Endometrial microvascular endothelial cells (primary cell): ENCODE measurements around the gene SALL3. TPM values are rescaled to one million over a fixed set of nuclear protein-coding genes. Genes with fewer than 3 reads are reported as not detected.

Experiments
- in situ Hi-C: cut with HindIII; loops from 2 replicates; pipeline ENCODE4 v1.10.0; 2017; ENCODE audit warnings: low sequenced_read_pairs, low pct_unique_long_range_greater_than_20kb; ENCODE audit errors: inconsistent ontology term
- total RNA-seq: library from RNA; depleted of rRNA; stranded (reverse); fragments of >200 nt; gene quantifications from one replicate; pipeline ENCODE4 v1.2.3, GENCODE V29; 2015; ENCODE audit errors: inconsistent ontology term

The SALL3 gene
- total RNA-seq, 1 donor from 2014 or later, result not detected

DNA sequence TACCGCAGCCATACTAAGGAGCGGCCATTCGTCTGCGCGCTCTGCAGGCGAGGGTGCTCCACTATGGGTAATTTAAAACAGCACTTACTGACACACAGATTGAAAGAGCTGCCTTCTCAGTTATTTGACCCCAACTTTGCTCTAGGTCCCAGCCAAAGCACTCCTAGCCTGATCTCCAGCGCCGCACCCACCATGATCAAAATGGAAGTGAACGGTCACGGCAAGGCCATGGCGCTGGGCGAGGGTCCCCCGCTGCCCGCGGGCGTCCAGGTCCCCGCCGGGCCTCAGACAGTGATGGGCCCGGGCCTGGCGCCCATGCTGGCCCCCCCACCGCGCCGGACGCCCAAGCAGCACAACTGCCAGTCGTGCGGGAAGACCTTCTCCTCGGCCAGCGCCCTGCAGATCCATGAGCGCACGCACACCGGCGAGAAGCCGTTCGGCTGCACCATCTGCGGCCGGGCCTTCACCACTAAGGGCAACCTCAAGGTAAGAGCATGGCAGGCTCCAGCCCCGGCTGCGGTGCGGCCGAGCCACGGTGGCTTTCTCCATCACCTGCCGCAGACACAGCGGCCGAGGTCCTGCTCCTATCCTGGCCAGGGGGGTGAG lies 15.5 kb downstream of the SALL3 start:
- in situ Hi-C loops, result no loop called here

DNA sequence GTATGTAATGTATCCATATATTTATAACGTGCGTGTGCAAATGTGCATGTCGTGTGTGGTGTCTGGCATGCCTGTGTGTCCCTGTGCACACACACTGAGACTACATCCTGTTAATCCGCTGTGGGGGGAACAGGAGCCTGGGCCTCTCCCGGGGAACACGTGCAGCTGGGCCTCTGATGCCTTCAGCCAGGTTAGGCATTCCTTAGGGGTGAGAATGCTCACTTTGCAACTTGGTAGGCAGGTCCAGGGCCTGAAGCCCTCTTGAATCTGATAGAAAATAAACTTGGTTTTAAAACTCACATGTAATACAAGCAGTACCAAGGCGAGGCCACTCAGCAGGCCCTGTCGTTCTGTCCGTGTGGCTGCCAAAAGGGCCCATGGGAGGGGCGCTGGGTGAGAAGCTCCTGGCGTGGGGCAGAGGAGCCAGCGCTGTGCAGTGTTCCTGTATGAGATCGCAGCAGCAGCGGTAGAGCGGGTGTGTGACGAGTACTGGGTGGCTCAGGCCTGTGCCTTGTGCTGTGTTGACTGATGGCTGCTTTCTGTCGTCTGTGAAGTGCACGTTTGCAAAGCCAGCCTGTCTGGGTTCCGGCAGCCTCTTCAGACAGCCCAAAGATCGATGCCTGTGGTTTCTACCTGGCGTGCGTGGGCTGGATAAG lies 16.2 kb downstream of the SALL3 start:
- in situ Hi-C loops, result no loop called here

DNA sequence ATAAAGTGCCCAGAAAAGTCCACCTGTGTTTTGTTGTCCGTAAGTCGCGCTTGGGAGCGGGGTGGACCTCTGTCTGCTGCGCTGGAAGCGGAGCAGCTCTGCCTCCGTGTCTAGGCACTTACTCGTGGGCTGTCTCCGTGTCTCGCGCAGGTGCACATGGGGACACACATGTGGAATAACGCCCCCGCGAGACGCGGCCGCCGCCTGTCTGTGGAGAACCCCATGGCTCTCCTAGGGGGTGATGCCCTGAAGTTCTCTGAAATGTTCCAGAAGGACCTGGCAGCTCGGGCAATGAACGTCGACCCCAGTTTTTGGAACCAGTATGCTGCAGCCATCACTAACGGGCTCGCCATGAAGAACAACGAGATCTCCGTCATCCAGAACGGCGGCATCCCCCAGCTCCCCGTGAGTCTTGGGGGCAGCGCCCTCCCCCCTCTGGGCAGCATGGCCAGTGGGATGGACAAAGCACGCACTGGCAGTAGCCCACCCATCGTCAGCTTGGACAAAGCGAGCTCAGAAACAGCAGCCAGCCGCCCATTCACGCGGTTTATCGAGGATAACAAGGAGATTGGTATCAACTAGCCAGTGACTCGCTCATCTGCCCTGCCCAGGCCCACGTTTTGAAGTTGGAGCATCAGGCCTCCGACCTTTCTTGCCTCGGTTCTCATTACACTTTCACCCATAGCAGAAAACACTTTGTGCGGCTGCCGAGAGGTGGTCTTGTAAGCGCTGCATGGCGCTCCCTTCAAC lies 17.3 kb downstream of the SALL3 start:
- in situ Hi-C loops, result no loop called here

DNA sequence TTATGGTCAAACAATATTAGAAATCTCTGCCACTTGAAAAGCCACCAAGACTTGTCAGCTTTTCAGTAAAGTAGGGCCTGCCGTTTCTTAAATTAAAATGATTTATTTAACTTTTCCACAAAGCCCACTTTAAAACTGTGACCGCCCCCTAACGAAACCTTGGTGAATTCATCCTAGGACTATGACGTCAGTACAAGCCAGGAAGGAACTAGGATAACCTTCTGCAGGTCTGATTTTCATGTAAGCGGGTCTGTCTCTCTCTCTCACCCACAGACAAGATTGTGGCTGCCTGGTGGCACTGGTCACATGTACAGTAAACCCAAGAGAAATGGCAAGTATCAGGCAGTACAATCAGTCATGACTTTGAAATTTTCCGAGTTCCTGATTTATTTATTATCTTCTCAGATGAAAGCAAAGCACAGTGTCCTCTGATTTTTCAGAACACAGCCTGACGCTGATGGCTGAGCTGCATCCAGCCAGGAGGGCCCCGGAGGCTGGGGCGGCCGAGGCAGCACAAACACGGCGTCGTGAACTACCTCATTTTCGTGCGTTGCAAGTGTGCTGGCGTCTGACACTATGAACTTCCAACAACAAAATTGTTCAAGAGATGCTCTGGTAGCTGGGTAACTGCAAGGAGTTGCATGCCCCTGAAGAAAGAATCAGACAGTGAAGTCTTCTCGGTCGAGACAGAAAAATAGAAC lies 18.9 kb downstream of the SALL3 start:
- in situ Hi-C loops, result no loop called here

DNA sequence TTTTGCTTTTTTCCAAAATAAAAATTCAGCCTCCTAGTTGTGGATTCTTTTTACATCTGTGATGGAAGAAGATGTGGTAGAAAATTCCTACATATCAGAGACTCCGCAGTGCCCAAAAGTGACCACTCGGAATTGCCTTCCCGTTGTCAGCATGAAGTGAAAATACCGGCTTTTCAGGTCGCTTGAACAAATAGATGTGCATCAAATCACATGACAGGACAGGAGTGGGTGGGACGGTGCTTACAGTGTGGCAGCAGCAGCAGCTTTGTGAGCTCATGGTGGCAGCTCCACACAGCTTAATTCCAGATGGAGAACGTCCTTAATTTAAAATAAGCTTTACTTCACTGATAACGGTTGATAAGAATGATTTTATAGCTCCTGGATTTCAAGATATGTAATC lies 20.3 kb downstream of the SALL3 start:
- in situ Hi-C loops, result no loop called here

DNA sequence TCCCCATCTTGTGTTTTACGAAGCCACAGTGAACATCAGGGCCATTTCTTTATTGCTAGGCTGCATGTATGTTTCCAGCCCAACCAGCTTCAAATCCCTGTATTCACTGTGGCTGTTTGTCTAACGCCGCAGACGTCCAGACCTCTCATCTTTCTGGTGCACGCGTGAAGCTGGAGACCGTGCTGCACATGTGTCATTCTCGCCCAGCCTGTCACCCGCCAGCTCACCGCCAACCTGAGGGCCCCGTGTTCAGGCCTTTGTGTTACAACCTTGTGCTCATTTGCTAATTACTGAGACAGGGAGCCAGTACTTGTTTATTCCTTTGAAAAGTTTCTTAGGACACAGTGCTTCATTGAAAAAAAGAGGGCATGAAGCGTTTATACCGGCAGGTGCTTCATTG lies 21.4 kb downstream of the SALL3 start:
- in situ Hi-C loops, result no loop called here

DNA sequence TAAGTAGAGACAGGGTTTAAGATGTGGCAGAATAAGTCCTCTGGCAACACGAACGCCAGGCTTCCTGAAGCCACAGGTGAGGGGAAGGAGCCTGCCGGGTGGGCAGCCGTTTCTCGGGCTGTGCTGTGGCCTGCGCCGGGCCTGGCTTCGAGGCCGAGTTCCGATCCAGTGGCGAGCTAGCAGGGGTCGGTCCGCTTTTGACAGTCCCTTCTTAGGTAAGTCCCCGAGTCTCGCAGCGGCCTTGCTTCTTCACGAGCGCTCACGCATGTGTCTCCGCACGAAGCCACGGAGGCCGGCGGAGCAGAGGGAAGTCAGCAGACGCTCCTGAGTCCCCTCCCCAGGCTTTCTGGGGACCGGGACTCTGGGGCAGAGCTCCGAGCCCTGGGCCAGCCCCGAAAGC lies 26.0 kb downstream of the SALL3 start:
- in situ Hi-C loops, result no loop called here

DNA sequence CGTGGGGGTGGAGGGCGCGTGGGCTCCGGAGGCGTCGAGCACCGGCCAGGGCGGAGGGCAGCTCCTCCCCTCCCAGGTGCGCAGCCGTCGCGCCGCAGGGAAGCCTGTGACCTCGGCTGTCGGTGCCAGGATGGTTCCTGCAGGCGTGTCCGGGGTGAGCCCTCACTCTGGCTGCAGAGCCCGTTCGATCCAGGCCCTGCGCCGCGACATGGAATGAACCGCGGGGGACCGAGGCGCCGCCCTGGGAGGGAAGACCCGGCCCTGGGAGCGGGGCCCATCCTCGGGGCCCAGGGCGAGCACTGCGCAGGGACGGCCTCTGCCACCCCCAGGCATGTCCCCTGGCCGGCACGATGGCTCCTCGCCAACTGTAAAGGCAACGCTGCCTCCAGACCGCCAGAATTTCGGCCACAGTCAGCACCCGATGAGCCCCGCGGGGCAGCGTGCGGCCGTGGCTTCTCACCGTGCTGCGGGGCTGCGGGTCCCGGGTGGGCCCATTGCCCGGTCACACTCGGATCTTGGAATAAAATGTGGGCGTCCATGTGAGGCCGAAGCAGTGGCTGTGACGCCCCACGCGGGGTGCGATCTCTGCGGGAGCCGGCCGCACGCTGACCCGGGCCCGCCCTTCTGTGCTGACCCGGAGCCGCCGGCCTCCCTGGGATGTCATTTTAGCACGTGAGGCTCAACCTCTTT lies 26.6 kb downstream of the SALL3 start:
- in situ Hi-C loops, result no loop called here

DNA sequence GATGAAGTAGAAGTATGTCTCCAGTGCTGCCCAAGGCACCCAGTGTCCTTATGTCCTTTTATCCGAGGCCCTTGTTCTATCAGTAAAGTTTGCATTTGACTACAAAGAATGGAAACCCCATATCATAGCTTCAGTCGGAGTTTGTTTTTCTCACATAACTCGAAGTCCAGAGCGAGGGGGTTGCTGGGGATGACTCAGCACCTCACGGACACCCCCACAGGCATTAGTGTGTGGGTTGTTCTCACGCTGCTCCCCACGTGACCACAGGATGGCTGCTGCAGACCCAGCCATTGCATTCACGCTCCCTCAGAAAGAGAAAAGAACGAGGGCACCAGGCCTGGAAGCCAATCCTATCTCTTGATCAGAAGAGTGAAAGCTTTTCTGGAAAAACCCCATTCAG lies 27.8 kb downstream of the SALL3 start:
- in situ Hi-C loops, result no loop called here

DNA sequence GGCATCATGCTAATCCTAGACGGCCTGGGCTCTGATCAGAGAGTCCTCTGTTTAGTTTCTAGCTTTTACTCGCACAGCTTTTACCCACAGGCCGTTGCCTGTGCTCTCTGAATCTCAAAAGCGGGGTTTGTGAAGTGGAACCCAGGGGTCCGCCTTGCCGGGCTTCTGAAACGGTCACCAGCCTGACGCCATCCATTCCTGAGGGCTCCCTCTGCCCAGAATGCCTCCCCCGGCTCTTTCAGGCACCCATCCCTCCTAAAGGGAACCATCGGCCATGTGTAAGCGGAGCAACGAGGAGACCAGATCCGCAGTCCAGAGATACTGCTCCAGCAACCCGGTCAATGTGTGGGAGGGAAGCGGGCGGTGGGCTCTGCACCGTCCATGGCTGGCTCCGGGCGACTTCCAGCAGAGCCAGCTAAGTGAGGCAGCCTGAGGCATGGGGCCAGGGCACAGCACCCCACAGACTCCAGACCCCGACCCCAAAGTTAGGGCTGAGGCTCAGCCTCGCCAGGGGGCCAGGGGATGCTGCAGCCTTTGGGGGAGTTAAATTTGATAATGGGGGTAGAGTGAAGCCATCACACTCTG lies 28.8 kb downstream of the SALL3 start:
- in situ Hi-C loops, result no loop called here

DNA sequence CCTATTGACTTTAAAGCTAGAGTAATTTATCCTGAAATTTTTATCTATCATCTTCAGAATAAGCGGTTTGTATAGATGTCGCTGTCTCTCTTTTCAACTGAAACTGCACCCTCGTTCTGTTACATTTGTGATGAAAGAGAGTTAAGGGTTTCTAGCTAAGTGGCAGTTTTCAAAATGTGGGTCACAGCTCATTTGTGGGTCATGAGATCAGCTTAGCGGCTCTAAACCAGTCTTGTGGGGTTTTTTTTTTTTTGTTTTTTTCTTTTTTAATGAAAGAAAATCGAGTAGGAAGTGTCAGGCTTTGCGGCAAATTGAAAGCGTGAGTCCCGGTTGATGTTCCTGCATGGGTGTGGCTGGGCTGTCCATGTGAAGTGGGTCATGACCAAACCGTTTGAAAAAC lies 31.2 kb downstream of the SALL3 start:
- in situ Hi-C loops, result no loop called here

DNA sequence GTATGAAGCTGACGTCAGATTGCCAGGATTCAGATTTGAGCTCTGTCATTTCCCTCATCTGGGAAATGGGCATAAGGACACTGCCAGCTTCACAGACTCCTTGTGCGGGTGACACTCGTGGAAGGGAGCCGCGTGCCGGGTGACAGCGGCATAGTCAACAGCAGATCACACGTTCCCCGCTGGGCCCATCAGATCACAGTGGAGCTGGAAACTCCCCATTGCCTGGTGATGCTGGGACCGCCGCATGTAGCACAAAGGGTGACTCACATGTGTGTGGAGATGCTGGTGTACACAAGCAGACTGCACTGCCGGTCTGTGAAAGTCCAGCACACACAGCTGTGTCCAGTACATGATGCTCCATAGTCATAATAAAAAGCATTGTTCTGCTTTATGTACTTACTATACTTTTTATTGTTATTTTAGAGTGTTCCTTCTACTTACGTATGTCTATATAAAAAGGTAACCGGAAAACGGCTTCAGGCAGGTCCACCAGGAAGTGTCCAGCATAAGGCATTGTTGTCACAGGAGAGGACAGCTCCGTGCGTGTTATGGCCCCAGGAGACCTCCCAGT lies 31.8 kb downstream of the SALL3 start:
- in situ Hi-C loops, result no loop called here

DNA sequence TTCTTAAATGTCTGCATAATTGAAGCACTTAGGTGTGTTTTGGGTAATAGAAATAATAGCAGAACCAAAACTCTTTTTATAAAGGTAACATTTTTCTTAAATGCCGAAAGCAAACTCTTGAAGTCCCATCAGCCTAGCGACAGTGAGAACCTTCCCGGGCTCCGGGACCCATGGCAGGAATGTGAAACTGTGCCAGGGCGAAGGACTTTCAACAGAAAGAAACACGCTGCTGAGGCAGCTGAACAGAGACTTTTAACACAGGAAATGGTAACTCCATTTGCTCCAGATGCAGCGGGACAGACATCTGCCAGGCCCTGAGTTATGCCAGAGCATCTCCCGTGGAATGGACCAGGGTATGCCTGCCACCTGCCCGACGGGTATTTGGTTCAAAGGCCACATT lies 34.3 kb downstream of the SALL3 start:
- in situ Hi-C loops, result no loop called here

DNA sequence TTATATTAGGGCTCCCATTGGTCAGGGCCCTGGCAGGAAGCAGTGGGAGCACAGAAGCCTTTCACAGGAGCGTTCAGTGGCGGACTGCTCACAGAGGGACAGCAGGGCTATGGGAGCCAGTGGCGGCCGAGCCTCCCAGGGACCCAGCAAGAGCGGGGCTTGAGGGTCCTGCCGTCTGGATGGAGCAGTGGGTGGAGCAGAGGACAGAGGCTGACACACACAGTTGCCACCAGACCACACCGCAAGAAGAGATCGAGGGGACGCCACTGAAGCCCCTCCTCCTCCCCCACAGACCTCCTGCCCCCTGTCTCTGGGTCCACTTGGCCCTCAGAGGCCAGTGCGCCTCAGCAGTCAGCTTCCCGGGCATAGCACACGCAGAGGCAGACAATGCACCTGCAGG lies 39.3 kb downstream of the SALL3 start:
- in situ Hi-C loops, result no loop called here

DNA sequence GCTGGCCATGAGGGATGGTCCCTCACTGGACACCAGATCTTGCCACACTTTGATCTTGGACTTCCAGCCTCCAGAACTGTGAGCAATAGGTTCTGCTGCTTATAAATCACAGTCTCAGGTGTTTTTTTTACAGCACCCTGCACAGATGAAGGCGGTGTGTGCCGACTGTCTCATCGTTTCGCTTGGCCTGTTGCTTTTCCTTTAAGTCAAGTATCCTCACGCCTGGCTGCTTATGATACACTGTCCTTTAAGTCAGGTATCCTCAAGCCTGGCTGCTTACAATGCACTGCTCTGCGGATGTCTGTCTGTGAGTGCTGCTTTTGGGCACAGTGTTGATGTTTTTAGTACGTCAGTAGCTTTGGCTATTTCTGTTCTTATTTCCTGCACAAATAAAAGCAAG lies 40.3 kb downstream of the SALL3 start:
- in situ Hi-C loops, result no loop called here

DNA sequence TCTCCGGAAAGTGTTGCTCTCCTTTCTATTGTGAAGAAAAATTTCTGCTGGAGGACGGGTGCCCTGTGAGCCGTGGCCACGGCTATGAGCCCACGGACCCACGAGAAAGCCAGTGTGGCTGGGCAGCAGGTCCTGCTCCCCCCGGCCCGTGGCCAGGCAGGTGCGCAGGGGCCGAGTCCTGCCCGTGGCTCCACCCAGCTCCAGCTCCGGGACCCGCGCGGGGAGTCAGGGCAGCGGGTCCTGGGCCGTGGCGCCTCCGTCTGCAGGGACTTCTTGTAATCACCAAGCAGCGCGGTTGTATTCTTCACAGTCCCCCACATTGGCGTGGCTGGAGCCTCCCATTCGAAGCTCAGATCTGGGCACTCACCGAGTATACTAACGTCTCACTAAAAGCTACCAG lies 43.0 kb downstream of the SALL3 start:
- in situ Hi-C loops, result no loop called here

DNA sequence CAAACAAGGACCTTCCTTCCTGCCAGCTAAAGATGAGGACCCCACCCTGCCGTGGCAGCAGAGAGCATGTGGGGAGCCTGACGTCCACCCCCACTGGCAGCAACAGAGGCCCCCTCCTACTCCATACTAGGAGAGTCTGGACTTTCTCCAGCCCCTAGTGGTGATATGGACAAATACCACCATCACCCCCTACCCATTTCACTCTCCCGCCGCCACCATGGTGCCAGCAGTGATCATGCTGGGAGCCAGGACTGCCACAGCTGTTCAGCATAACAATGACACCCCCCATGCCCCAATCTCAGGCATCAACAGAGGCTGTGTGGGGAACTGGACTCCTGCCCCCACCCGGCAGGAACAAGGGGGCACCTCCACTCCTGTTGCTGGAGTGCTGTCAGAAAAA lies 46.9 kb downstream of the SALL3 start:
- in situ Hi-C loops, result no loop called here

DNA sequence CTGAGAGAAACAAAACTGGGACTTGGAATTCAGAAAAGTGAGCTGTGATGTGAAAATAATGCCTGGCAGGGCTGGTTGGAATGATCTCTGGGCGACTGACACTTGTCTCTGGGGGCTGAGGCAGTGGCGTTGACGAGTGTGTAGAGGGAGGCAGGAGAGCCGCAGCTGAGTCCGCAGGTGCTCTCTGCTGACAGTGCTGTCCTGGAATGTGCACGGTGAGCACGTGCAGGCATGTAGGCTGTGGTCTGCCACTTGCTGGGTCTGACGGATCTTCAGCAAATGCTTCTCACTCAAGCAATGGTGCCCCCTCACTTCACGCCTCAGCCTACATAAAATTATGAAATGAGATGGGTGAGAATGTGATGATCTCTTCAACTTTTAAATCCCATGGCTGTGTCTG lies 51.1 kb downstream of the SALL3 start:
- in situ Hi-C loops, result no loop called here

DNA sequence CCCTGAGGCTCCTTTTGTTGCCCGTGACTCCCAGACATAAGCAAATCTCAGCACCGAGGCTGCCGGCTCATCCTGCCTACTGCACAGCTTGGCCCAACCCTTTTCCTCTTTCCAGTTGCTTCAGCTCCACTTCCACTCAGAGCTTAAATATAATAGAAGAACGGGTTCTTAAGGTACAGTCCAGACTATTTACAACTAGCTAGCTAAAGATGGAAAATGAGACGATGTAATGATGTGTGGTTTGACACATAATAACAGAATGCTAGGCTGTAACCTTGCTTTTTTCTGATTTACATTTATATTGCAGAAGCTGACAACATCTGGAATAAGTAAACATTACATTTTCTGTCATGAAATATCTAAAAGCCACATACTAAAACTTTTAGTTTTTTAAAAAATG lies 62.7 kb downstream of the SALL3 start:
- in situ Hi-C loops, result no loop called here
